Neural cell (in vitro differentiated cells): ENCODE data around the gene EIF4G3.

Experiments used
- CTCF ChIP-seq: fragments of 450-650 bp; IDR thresholded peaks from 2 replicates; pipeline ENCODE4 v1.5.1; 2014; ENCODE audit warnings: antibody characterized with exemption, mild to moderate bottlenecking, moderate library complexity; ENCODE audit not compliant: poor library complexity, severe bottlenecking
- EP300 ChIP-seq: fragments of 450-650 bp; conservative IDR thresholded peaks from 2 replicates; pipeline ENCODE4 v1.6.1; 2014; ENCODE audit warnings: antibody characterized with exemption, mild to moderate bottlenecking, moderate library complexity; ENCODE audit not compliant: poor library complexity, severe bottlenecking
- POLR2AphosphoS5 ChIP-seq: IDR thresholded peaks from 2 replicates; pipeline ENCODE4 v1.6.1; 2012
- REST ChIP-seq: IDR thresholded peaks from 2 replicates; pipeline ENCODE4 v1.6.1; 2012; ENCODE audit warnings: borderline replicate concordance
- TAF1 ChIP-seq: IDR thresholded peaks from 2 replicates; pipeline ENCODE4 v1.6.1; 2012; ENCODE audit warnings: low read depth

GRCh38 chr1:21161842-21162241, 14.9 kb downstream of the EIF4G3 start:
- TF ChIP-seq CTCF (no peak), REST (no peak), TAF1 (no peak), POLR2AphosphoS5 (no peak), EP300 (no peak)
